Calu3 (cell line): Measurements from ENCODE around the gene POLG2. TPM values are rescaled to one million over a fixed set of nuclear protein-coding genes. Genes with fewer than 3 reads are reported as not detected.

Experiments used
- BruUV-seq: library from RNA; stranded (reverse); fragments of 400-500 nt; replicated peaks from 2 replicates; lab custom pipeline; 2021; lab: Mats Ljungman, UMichigan
- CTCF ChIA-PET: fragments of 300-600 bp; sonication (Branson Sonifier 250); formaldehyde crosslinking; loops from one replicate; lab custom pipeline; 2022; ENCODE audit warnings: antibody characterized with exemption; lab: Charles Lee
- DNase-seq: peaks from one replicate; pipeline ENCODE4 v3.0.0; 2022
- H3K27ac Mint-ChIP-seq: one replicate; pipeline ENCODE4 v1.8.0; 2022; ENCODE audit warnings: mixed read lengths; ENCODE audit not compliant: unreplicated experiment
- H3K27me3 Mint-ChIP-seq: one replicate; pipeline ENCODE4 v1.8.0; 2022; ENCODE audit warnings: mixed read lengths; ENCODE audit not compliant: unreplicated experiment
- H3K36me3 Mint-ChIP-seq: one replicate; pipeline ENCODE4 v1.8.0; 2022; ENCODE audit warnings: mild to moderate bottlenecking, moderate library complexity, mixed read lengths; ENCODE audit not compliant: insufficient read depth, unreplicated experiment
- H3K4me1 Mint-ChIP-seq: one replicate; pipeline ENCODE4 v1.8.0; 2022; ENCODE audit warnings: mild to moderate bottlenecking, low read depth, mixed read lengths; ENCODE audit not compliant: unreplicated experiment
- H3K4me3 Mint-ChIP-seq: one replicate; pipeline ENCODE4 v1.8.0; 2022; ENCODE audit warnings: mild to moderate bottlenecking, low read depth, moderate library complexity, mixed read lengths; ENCODE audit not compliant: unreplicated experiment
- H3K9me3 Mint-ChIP-seq: one replicate; pipeline ENCODE4 v1.8.0; 2022; ENCODE audit warnings: low read depth, mixed read lengths; ENCODE audit not compliant: unreplicated experiment
- CTCF ChIP-seq: fragments of 200-600 bp; IDR thresholded peaks from one replicate; pipeline ENCODE4 v1.8.0; 2022; ENCODE audit warnings: antibody characterized with exemption; ENCODE audit not compliant: unreplicated experiment
- intact Hi-C: fragments of 100-400 bp; cut with micrococcal nuclease; formaldehyde crosslinking; loops from one replicate; pipeline ENCODE4 v1.10.0; 2022; ENCODE audit not compliant: unreplicated experiment
- total RNA-seq: library from RNA; stranded (reverse); gene quantifications from 2 replicates; pipeline ENCODE4 v1.2.3, GENCODE V29; 2022

Gene POLG2
- total RNA-seq, 1 experiment from 2014 or later, result 29.8 TPM

- intact Hi-C loops, result no loop called here
- H3K36me3 Mint-ChIP-seq, result peaks cover 93% of the 10 kb centered on the region
- CTCF ChIA-PET, result no interaction called here
- DNase-seq, result no peak
- TSS peak; percentile 18 for BruUV-seq
- peaks cover 28% of the 10 kb centered on the region for H3K4me1 Mint-ChIP-seq
- no peaks in the 10 kb centered on the region for H3K9me3 Mint-ChIP-seq
- H3K27me3 Mint-ChIP-seq, result no peaks in the 10 kb centered on the region
- H3K4me3 Mint-ChIP-seq, result peak overlapping the region; percentile 86
- H3K27ac Mint-ChIP-seq, result peak overlapping the region; percentile 99
- TF ChIP-seq CTCF, result no peak
These were observed 7.2 kb upstream of the POLG2 start for GRCh38 chr17:64503821-64504768.

GRCh38 chr17:64503341-64503740 is 6.5 kb upstream of the POLG2 start:
- intact Hi-C loops, result no loop called here
- peaks cover 99% of the 10 kb centered on the region for H3K36me3 Mint-ChIP-seq
- BruUV-seq, result no TSS peak
- H3K27ac Mint-ChIP-seq, result no peak overlapping the region
- H3K4me3 Mint-ChIP-seq, result peak overlapping the region; percentile 86
- no peaks in the 10 kb centered on the region for H3K9me3 Mint-ChIP-seq
- CTCF ChIA-PET, result no interaction called here
- no peaks in the 10 kb centered on the region for H3K27me3 Mint-ChIP-seq
- no peak for TF ChIP-seq CTCF
- H3K4me1 Mint-ChIP-seq, result peaks cover 32% of the 10 kb centered on the region
- no peak for DNase-seq

GRCh38 chr17:64502809-64503208 is 6.0 kb upstream of the POLG2 start:
- peaks cover 37% of the 10 kb centered on the region for H3K4me1 Mint-ChIP-seq
- BruUV-seq, result no TSS peak

GRCh38 chr17:64502021-64502420 is 5.2 kb upstream of the POLG2 start:
- peak overlapping the region; percentile 13 for H3K4me3 Mint-ChIP-seq
- CTCF ChIA-PET, result no interaction called here
- peaks cover 96% of the 10 kb centered on the region for H3K36me3 Mint-ChIP-seq
- no TSS peak for BruUV-seq
- H3K9me3 Mint-ChIP-seq, result no peaks in the 10 kb centered on the region
- TF ChIP-seq CTCF, result no peak
- DNase-seq, result no peak
- peak overlapping the region; percentile 70 for H3K27ac Mint-ChIP-seq
- peaks cover 40% of the 10 kb centered on the region for H3K4me1 Mint-ChIP-seq
- H3K27me3 Mint-ChIP-seq, result no peaks in the 10 kb centered on the region
- intact Hi-C loops, result no loop called here

More at GRCh38 chr17:64502809-64503208, 6.0 kb upstream of the POLG2 start:
- Mint-ChIP-seq H3K27me3 (no peaks in the 10 kb centered on the region), H3K27ac (no peak overlapping the region), H3K4me3 (no peak overlapping the region), H3K9me3 (no peaks in the 10 kb centered on the region), H3K36me3 (peaks cover 97% of the 10 kb centered on the region)
- no peak for TF ChIP-seq CTCF
- intact Hi-C loops, result no loop called here
- no peak for DNase-seq
- CTCF ChIA-PET, result no interaction called here
